BLaER1 (cell line): ENCODE data around the gene ARTN.

Experiments used
- H3K27ac ChIP-seq: shearing (Covaris generic); formaldehyde crosslinking; 2 replicates; pipeline ENCODE4 v1.8.1; 2022
- H3K27me3 ChIP-seq: shearing (Covaris generic); formaldehyde crosslinking; 2 replicates; pipeline ENCODE4 v1.8.1; 2022
- H3K36me3 ChIP-seq: shearing (Covaris generic); formaldehyde crosslinking; 2 replicates; pipeline ENCODE4 v1.8.1; 2022
- H3K4me1 ChIP-seq: shearing (Covaris generic); formaldehyde crosslinking; 2 replicates; pipeline ENCODE4 v1.8.1; 2022
- H3K4me2 ChIP-seq: shearing (Covaris generic); formaldehyde crosslinking; 2 replicates; pipeline ENCODE4 v1.8.1; 2022
- H3K4me3 ChIP-seq: shearing (Covaris generic); formaldehyde crosslinking; 2 replicates; pipeline ENCODE4 v1.8.1; 2022
- H3K9ac ChIP-seq: shearing (Covaris generic); formaldehyde crosslinking; 2 replicates; pipeline ENCODE4 v1.8.1; 2022
- H3K9me3 ChIP-seq: shearing (Covaris generic); formaldehyde crosslinking; 2 replicates; pipeline ENCODE4 v1.8.1; 2022
- H4K20me1 ChIP-seq: shearing (Covaris generic); formaldehyde crosslinking; 2 replicates; pipeline ENCODE4 v1.8.1; 2022
- Cebpa-rat ChIP-seq: shearing (Covaris generic); IDR thresholded peaks from 2 replicates; pipeline ENCODE4 v1.8.1; 2022

The ARTN gene

GRCh38 chr1:43976890-43977289 lies 43.3 kb downstream of the ARTN start:
- peak overlapping the region; percentile 94 for H3K4me2 ChIP-seq
- H3K27me3 ChIP-seq = no peaks in the 10 kb centered on the region
- peaks cover 56% of the 10 kb centered on the region for H4K20me1 ChIP-seq
- TF ChIP-seq Cebpa-rat = no peak
- peak overlapping the region; percentile 93; the same call in 1 of the 2 replicates for H3K4me3 ChIP-seq
- H3K4me1 ChIP-seq = peaks cover 62% of the 10 kb centered on the region
- H3K36me3 ChIP-seq = peaks cover 53% of the 10 kb centered on the region
- peak overlapping the region; percentile 96; the same call in 1 of the 2 replicates for H3K9ac ChIP-seq
- H3K27ac ChIP-seq = no peak overlapping the region
- no peaks in the 10 kb centered on the region for H3K9me3 ChIP-seq

DNA sequence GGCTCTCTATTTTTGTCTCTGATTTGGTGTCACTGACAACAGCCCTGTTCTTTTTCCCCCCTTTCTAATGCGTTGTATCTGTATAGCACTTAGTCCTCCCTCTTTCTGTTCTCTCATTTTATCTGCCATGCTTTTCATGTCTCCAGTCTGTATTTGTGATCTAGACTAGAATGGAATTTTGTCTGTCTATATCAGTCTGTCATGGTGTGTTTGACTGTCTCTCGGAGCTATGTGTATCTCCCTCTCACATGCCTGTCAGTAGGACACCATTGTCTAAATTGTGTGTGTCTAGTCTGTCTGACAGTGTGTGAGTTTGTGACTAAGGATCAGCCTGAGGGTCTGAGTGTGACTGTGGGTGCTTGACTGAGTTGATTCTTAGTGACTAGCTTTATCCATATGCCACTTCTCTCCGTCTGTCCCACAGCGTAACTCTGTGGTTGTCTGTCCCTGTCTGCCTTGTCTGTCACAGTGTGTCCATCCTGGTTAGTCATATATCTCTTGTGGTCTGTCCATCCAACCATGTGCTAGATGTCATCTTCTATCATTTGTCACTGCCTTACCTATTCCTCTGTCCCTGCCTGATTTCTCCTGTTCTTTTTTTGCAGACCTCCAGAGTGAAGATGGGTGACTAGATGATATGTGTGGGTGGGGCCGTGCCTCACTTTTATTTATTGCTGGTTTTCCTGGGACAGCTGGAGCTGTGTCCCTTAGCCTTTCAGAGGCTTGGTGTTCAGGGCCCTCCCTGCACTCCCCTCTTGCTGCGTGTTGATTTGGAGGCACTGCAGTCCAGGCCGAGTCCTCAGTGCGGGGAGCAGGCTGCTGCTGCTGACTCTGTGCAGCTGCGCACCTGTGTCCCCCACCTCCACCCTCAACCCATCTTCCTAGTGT lies 44.0 kb downstream of the ARTN start:
- peaks cover 62% of the 10 kb centered on the region for H3K4me1 ChIP-seq
- H3K27me3 ChIP-seq = no peaks in the 10 kb centered on the region
- peak overlapping the region; percentile 96 for H3K9ac ChIP-seq
- peak overlapping the region; percentile 86; the same call in 1 of the 2 replicates for H3K4me3 ChIP-seq
- no peaks in the 10 kb centered on the region for H3K9me3 ChIP-seq
- peaks cover 53% of the 10 kb centered on the region for H3K36me3 ChIP-seq
- H3K27ac ChIP-seq = no peak overlapping the region
- no peak for TF ChIP-seq Cebpa-rat
- H4K20me1 ChIP-seq = peaks cover 63% of the 10 kb centered on the region
- peak overlapping the region; percentile 94 for H3K4me2 ChIP-seq

- H3K4me1 ChIP-seq = peaks cover 62% of the 10 kb centered on the region
- H3K4me2 ChIP-seq = peak overlapping the region; percentile 94
- H3K27ac ChIP-seq = peak overlapping the region; percentile 93; the same call in 1 of the 2 replicates
- no peak for TF ChIP-seq Cebpa-rat
- H3K27me3 ChIP-seq = no peaks in the 10 kb centered on the region
- peaks cover 53% of the 10 kb centered on the region for H3K36me3 ChIP-seq
- H3K4me3 ChIP-seq = peak overlapping the region; percentile 86
- H4K20me1 ChIP-seq = peaks cover 69% of the 10 kb centered on the region
- no peaks in the 10 kb centered on the region for H3K9me3 ChIP-seq
- peak overlapping the region; percentile 90 for H3K9ac ChIP-seq
Observed at GRCh38 chr1:43978264-43978550, 44.6 kb downstream of the ARTN start.

DNA sequence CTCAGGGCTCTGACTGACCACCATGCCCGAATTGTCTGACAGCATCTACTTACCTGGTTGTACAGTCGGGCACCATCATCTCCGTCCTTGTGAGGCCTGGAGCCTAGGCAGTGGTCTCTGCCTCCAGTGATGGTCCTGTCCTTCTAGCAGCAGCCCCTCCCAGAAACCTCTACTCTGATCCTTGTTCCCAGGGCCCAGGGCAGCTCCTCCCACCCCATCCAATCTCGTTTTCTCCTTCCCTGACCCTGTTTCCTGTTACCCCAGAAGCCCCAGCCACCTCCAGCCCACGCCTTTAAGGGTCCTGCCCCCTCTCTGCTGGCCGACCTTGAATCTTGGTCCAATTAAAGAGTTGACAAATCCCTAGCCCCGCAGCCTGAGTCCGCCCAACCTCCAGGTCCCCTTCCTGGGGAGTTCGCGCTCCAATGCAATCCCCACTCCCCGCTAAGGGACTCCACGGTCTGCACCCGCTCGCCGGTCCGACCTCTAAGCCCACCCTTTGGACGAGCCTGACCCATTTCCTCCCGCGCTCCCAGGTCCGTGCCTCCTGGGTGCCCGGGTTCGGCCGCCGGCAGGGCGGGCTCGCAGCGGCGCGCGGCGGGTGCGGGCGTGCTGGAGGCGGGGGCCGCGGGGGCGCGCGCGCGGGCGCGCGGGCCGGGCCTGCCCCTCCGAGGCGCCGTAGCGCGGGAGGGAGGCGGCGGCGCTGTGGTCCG lies 45.1 kb downstream of the ARTN start, which contains the start of gene B4GALT2:
TSS of gene B4GALT2 (plus strand) at position 660 of the 710 bp plus-strand sequence. CDS start 1,951 bp downstream, outside the sequence.
- peaks cover 53% of the 10 kb centered on the region for H3K36me3 ChIP-seq
- no peaks in the 10 kb centered on the region for H3K9me3 ChIP-seq
- peak within 1 kb of the TSS; percentile 90 for H3K9ac ChIP-seq
- H3K27ac ChIP-seq = peak within 1 kb of the TSS; percentile 93
- H3K4me3 ChIP-seq = peak within 1 kb of the TSS; percentile 86
- H3K27me3 ChIP-seq = no peaks in the 10 kb centered on the region
- H3K4me2 ChIP-seq = peak within 1 kb of the TSS; percentile 94
- peaks cover 74% of the 10 kb centered on the region for H4K20me1 ChIP-seq
- H3K4me1 ChIP-seq = peaks cover 61% of the 10 kb centered on the region
- TF ChIP-seq Cebpa-rat = no peak

GRCh38 chr1:43979261-43979527 lies 45.6 kb downstream of the ARTN start:
- peaks cover 58% of the 10 kb centered on the region for H3K36me3 ChIP-seq
- peak overlapping the region; percentile 94 for H3K4me2 ChIP-seq
- peaks cover 79% of the 10 kb centered on the region for H4K20me1 ChIP-seq
- H3K4me1 ChIP-seq = peaks cover 59% of the 10 kb centered on the region
- no peak for TF ChIP-seq Cebpa-rat
- no peaks in the 10 kb centered on the region for H3K27me3 ChIP-seq
- H3K27ac ChIP-seq = peak overlapping the region; percentile 93
- H3K9ac ChIP-seq = peak overlapping the region; percentile 90
- H3K9me3 ChIP-seq = no peaks in the 10 kb centered on the region
- peak overlapping the region; percentile 86 for H3K4me3 ChIP-seq

- Histone ChIP-seq H3K36me3 (peaks cover 63% of the 10 kb centered on the region), H3K27me3 (no peaks in the 10 kb centered on the region), H3K9me3 (no peaks in the 10 kb centered on the region), H3K4me2 (peak overlapping the region; percentile 94), H3K27ac (peak overlapping the region; percentile 93), H3K9ac (peak overlapping the region; percentile 90), H3K4me1 (peaks cover 57% of the 10 kb centered on the region), H3K4me3 (peak overlapping the region; percentile 86), H4K20me1 (peaks cover 84% of the 10 kb centered on the region)
- TF ChIP-seq Cebpa-rat = no peak
Observed at GRCh38 chr1:43979528-43980254, 46.1 kb downstream of the ARTN start.

GRCh38 chr1:43980255-43981134 lies 46.9 kb downstream of the ARTN start:
- H3K36me3 ChIP-seq = peaks cover 70% of the 10 kb centered on the region
- peak overlapping the region; percentile 94 for H3K4me2 ChIP-seq
- TF ChIP-seq Cebpa-rat = peak; percentile 37; the same call in 1 of the 2 replicates
- no peaks in the 10 kb centered on the region for H3K9me3 ChIP-seq
- H3K4me3 ChIP-seq = peak overlapping the region; percentile 86
- H3K27me3 ChIP-seq = no peaks in the 10 kb centered on the region
- peaks cover 57% of the 10 kb centered on the region for H3K4me1 ChIP-seq
- peak overlapping the region; percentile 93 for H3K27ac ChIP-seq
- H4K20me1 ChIP-seq = peaks cover 81% of the 10 kb centered on the region
- H3K9ac ChIP-seq = peak overlapping the region; percentile 90

DNA sequence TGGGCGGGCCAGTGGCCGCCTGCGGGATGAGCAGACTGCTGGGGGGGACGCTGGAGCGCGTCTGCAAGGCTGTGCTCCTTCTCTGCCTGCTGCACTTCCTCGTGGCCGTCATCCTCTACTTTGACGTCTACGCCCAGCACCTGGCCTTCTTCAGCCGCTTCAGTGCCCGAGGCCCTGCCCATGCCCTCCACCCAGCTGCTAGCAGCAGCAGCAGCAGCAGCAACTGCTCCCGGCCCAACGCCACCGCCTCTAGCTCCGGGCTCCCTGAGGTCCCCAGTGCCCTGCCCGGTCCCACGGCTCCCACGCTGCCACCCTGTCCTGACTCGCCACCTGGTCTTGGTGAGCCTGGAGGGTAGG lies 47.5 kb downstream of the ARTN start:
- H3K27ac ChIP-seq = no peak overlapping the region
- peak overlapping the region; percentile 94 for H3K4me2 ChIP-seq
- H3K36me3 ChIP-seq = peaks cover 75% of the 10 kb centered on the region
- H4K20me1 ChIP-seq = peaks cover 75% of the 10 kb centered on the region
- TF ChIP-seq Cebpa-rat = no peak
- H3K9me3 ChIP-seq = no peaks in the 10 kb centered on the region
- H3K9ac ChIP-seq = peak overlapping the region; percentile 90
- H3K4me3 ChIP-seq = peak overlapping the region; percentile 86; the same call in 1 of the 2 replicates
- peaks cover 53% of the 10 kb centered on the region for H3K4me1 ChIP-seq
- H3K27me3 ChIP-seq = no peaks in the 10 kb centered on the region

GRCh38 chr1:43981636-43982035 lies 48.0 kb downstream of the ARTN start:
- Histone ChIP-seq H3K4me1 (peaks cover 48% of the 10 kb centered on the region), H3K9ac (no peak overlapping the region), H3K4me2 (peak overlapping the region; percentile 94), H3K27me3 (no peaks in the 10 kb centered on the region), H3K36me3 (peaks cover 75% of the 10 kb centered on the region), H3K9me3 (no peaks in the 10 kb centered on the region), H4K20me1 (peaks cover 70% of the 10 kb centered on the region), H3K27ac (no peak overlapping the region), H3K4me3 (no peak overlapping the region)
- no peak for TF ChIP-seq Cebpa-rat
